GM18520 (cell line): ENCODE results near the gene ITGA3.

Source experiments
- ATAC-seq: cut with Tn5 transposase; IDR thresholded peaks from one replicate; pipeline ENCODE4 v1.9.1; 2021; ENCODE audit not compliant: unreplicated experiment

Gene ITGA3

DNA sequence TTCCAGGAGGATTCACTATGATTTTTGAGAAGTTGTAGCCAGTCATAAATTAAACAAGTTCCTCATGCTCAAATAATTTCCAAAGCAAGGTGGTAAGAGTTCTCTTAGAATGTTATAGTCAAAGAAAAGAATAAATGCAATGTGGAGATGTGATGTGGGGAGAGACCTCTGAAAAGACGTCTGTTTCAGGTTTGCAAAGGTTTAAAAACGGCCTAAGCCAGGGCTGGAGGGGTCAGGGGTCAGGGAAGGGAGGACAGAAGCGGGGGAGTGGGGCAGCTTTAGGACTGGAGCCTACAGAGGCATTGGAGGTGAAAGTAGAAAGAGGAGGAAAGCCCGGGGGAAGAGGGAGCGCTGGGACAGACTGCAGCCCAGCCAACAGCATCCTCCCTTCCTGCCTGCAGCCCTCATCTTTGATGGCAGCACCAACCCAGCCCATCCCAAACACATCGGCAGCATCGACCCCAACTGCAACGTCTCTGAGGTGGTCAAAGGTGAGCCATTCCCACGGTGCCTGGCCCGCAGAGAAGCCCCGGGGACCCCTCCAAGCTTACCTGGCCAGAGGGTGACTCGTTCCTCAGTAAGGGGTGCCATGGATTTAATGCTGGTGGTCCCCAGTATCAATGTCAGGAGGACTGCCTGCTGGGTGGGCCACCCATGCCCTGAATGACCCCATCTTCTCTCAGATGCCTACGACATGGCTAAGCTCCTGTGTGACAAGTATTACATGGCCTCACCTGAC is 50.7 kb downstream of the ITGA3 start:
- no peak for ATAC-seq

DNA sequence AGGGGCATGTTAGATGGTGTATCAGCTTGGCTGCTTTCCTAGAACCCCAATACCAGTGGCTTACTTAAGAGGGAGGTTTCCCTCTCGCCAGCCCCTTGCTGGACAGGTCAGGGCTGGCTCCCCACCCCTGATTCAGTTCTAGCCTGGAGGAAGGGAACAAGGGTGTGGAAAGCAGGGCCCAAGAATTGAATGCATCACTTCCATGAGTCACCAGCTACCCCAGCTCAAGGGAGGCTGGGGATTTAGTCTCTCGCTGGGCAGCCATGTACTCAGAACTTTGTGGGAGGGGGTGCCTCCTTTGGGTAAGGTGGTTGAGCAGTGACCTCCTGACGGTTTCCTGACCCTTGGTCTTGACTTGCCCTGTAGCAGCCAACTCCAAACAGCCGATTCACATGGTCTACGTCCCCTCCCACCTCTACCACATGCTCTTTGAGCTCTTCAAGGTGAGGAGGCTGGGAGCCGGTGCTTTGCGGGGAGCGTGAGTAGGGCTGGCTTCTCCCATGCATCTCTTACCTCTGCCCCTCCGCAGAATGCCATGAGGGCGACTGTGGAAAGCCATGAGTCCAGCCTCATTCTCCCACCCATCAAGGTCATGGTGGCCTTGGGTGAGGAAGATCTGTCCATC is 52.0 kb downstream of the ITGA3 start:
- no peak for ATAC-seq

DNA sequence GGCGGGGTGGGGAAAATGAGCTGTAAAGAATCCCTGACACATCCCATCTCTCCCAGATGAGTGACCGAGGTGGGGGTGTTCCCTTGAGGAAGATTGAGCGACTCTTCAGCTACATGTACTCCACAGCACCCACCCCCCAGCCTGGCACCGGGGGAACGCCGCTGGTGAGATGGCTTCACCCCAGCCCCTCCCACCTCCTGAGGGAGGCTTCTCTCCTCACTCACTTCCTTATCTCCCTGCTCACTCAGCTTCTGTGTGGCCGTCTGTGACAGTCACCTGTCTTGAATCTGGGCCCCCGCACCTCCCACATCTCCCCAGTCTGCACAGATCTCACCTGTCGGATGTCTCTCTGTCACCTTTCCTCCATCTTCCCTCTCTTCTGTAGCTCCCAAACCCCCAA is 52.6 kb downstream of the ITGA3 start:
- no peak for ATAC-seq

DNA sequence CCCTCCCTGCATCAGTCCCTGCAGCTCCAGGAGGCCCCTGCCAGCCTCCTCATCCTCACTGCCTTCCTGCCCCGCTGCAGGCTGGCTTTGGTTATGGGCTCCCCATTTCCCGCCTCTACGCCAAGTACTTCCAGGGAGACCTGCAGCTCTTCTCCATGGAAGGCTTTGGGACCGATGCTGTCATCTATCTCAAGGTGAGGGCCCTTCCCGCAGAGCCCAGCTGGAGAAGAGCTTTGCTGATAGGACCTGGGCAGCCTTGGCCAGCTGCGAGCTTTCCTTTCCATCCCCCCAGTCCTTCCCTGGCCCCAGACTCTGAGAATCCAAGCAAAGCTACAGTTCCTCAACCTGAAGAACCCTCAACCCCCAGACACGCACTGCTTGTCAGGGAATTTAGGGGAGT is 53.3 kb downstream of the ITGA3 start:
- no peak for ATAC-seq

DNA sequence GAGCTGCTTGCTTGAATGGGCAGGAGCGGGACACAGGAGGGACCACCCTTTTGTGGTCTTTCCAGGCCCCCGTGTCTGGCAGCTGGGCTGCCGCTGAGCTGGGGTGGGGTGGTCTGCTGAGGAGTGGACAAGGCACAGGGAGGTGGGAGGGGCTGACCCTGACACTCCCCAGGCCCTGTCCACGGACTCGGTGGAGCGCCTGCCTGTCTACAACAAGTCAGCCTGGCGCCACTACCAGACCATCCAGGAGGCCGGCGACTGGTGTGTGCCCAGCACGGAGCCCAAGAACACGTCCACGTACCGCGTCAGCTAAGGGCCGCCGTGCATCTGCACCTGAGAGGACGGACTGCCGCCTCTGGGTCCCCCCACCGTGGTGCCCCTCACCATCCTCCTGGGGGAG is 53.9 kb downstream of the ITGA3 start:
- ATAC-seq: no peak

DNA sequence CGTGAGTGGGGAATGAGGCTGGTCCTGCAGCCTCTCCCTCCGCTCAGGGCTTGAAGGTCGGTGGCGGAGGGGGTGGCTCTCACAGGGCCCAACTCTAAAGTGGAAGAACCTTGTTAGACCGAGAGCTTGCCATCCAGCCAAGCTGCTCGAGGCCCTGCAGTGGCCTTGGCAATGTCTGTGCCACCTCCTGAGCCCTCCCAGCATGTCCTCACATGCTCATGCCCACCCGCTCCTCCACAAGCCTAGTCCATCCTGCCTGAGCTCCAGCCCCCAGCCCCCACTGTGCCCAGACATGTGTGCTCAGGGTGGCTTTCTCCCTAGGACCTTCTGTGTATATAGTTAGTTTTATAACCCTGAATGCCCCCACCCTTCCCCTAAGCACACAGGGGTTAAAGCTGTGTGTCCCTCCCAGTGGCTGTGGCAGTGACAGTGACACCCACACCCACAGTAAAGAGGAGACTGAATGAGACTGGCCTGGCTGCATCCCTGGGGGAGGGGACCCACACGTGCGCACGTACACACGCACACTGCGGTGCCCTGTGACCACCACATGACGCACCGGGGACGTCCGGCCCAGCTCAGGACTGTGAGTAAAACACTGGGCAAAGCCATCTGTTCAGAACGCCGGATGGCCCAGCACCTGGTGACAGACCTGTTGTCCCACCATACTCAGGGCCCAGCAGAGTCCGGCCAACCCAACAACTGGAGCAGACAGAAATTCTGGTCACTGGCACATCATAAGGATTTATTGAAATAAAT is 54.9 kb downstream of the ITGA3 start:
- ATAC-seq: no peak

DNA sequence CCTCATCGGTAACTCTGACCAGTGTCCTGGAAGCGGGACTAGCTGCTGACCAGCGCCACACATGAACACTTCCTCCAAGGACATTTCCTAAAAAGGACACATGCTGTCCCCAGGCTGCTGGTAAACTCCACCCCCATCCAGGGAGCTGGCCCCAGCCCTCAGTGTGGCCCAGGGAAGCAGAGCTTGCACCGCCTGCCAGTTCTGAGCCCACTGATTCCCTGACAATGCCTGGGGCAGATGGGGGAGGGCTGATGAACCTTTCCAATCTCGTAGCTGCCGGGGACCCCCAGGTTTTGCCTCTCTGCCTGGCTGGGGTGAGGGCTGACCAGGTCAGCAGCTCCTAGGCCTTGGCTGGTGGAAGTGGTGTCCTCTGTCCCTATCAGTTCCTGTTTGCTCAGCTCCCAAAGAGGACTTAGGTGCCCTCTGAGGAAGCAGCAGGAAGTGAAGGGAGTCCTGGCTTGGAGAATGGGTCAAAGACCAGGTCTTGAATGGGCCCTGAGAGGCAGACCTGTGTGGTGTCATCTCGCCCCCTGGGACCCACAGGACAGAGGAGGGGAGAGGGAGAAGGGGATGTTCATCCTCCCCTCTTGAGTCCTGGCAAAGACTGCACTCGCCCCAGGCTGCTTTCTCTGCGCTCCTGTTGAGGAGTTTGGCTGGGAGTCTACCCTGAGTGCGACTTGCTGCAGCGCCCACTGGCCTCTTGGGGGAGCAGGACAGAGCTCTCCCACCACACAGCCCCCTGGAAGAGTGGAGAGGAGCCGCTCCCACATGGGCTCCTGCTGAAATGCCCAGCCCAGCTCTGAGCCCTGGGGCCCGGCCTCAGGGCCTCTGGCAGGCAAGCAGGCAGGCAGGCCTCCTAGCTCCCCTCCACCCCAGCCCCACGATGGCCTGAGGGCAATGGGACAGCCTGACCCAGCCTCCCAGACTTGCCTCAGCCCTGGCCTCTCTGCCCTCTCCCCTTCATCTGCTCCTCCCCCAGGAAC is 56.1 kb downstream of the ITGA3 start:
- ATAC-seq: no peak

DNA sequence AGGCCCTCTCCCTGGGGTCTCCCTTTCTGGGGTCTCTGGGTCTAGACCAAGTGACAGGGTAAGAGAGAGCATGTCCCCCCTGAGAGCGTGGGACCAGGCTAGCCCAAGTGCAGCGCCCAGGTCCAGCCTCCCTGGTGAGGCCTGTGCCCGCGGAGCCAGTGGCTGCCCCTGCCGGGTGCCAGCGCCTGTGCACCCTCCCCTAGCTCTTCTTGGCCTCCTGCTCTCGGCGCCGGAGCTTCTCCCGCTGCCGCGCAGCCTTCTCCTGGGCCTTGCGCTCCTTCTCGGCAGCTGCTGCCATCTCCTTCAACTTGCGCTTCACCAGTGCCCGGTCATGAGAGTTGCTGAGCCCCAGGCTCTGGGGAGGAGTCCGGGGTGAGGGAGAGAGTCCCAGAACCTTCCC is 56.8 kb downstream of the ITGA3 start:
- no peak for ATAC-seq

DNA sequence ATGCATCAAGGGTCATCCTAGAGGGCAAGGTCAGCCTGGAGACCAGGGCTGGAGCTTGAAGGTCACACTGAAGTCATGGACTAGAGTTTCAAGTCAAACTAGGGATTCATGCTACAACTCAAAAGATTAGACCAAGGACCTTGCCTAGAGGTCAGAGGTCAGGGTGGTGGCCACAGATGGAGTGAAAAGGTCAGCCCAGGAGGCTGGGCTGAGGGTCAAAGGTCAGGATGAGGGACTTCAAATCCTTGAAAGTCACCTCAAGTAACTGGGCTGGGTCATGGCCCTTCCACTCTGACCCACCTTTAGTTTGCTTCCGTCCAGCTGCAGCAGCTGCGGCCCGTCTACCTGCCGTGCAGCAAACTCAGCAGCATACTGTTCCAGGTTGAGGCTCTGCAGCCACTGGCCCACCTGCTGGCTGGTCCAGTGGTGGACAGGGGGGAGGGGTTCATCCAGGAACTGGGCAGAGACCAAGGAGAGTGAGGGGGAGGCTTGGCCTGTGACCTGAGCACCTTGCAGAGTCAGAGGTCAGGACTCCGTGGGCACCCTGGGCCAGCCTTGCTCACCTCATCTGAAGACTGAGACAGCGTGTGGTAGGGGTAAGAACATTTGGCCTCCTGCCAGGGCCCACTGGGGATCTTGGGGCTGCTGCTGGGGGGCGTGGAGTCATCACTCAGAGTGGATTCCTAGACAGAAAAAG is 57.9 kb downstream of the ITGA3 start:
- no peak for ATAC-seq

DNA sequence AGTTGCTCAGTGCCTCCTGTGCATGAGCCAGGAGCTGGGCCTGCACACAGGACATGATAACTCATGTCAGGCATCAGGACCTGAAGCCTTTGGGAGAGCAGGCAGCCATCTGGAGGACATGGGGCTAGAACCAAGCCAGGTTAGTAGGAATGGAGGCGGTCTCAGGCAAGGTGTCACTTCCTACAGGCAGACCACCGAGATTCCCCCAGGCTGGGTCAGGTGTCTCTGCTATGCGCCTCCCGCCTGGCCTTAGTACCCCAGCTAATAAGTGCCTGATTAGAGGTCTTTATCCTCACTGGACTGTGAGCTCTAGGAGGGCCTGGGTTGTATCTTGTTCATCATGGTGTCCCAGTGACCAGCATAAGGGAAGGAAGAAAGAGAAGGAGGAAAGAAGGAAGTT is 58.5 kb downstream of the ITGA3 start:
- no peak for ATAC-seq

DNA sequence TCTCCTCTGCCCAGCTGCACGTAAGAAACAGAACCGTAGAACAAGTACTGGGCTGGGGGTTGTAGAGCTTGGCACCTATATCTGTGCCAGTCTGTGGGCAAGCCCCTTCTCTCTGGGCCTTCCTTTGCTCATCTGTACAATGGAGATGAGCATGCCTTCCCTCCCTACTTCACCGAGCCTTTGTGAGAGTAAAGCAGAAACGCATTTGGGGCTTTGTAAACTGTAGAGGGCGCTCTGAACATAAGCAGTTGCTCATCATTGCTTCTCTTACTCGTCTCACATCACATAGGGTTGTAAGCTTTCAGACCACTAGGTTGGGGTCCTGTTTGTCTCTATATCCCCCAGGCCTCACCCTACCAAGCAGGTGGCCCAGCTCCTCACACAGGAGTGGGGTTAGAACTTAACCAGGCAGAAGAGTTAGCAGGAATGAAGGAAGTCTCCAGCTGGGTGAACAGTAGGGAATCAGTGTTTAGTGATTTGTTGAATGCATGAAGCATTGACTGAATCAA is 59.0 kb downstream of the ITGA3 start:
- no peak for ATAC-seq

DNA sequence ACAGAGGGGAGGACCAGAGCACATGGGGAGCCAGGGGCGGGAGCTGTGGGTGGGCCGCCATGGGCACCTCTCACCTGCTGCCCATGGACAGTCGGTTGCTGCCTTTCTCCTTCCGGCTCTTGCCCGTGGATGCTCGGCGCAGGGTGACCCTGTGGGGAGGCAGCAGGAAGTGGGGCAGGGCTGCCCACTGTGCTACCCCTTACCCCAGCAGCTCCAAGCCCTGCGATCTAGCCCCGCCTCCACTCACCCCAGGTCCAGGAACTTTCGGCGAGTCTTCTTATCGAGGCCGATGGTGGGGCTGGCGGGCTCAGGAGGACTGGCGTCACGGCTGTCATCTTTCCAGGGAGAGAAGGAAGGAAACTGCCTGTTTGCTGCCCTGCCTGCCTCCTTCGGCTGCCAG is 59.8 kb downstream of the ITGA3 start:
- ATAC-seq: no peak

DNA sequence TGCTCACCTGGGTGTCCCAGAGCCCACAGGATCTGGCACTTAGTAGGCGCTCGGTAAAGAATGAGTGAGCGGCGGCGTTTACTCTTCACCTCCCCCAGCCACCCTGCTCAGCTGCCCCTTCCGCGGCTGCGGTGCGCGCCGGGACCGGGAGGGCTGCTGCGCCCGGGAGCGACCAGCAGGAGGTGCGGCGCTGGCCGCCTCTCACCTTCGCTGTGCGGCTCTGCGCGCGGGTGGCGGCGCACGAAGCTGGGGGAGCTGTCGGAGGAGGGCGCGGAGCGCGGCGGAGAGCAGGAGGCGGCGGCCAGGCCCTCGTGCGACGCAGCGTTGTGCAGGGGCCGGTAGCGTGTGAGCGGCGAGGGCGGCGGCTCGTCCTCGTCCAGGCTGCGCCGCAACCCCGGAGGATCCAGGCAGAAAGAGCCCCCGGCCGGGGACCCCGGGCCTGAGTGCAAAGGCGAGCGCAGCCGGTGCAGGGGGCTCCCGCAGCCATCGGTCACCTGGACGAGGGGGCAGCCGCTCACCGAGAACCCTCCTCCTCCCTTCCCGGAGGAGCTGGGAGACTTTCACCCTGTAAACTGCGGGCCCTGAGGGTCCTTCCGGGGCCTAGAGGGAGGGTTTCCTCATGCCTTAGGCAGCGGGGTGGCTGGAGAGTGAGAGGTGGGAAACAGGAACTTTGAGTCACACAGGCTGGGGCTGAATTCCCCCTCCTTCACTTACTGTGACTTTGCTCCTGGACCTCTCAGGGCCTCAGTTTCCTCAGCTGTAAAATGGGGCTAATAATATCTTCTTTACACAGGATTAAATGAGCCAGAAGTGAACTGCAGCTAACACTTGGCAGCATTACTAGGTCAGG is 61.5 kb downstream of the ITGA3 start:
- ATAC-seq: no peak

DNA sequence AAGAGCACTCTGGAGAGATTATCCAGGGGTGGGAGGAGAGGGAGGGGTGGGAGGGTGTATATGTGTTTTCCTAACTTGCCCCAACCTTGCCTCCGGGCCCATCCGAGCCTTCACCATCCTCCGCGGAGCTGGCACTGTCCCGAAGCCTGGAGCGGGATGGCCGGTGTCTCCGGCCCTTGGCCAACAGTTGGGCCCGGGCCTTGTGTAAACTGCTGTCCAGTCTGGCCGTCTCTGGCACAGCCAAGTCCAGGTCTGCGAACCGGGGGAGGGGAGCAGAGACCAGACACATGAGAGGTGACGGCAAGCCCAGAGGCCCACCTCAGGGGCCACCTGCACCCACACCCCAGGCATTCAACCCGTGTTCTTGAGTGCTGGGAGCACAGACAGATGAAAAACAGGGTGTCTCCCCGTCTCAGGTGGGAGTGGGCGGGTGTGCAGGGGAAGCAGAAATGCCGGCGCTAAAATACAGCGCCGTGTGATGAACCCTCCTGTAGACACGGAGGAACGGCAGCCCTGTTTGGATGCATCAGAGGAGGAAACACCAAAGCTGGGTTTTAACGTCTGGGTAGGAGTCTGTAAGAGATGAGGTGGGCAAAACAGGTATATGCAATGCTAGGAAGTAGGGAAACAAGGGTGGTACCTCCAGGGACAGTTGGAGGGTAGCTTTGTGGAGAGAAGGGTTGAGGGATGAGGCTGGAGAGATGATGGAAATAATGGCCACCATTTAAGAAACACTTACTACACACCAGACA is 62.3 kb downstream of the ITGA3 start:
- ATAC-seq: no peak

DNA sequence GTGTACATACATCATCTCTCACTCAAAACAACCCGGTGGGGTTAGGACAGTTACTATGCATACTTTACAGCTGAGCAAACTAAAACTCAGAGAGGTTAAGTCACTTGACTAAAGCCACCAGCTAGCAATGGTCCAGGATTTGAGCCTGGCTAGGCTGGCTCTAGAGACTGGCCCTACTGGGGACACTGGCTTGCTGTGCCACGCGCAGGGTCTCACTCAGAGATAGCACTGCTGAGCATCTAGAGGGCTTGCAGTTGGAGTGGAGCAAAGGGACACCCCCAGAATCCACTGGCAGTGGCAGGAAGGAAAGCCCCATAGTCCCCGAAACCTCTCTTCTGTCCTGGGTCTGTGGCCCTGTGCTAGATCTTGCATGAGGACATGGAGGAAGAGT is 62.9 kb downstream of the ITGA3 start:
- ATAC-seq: no peak

DNA sequence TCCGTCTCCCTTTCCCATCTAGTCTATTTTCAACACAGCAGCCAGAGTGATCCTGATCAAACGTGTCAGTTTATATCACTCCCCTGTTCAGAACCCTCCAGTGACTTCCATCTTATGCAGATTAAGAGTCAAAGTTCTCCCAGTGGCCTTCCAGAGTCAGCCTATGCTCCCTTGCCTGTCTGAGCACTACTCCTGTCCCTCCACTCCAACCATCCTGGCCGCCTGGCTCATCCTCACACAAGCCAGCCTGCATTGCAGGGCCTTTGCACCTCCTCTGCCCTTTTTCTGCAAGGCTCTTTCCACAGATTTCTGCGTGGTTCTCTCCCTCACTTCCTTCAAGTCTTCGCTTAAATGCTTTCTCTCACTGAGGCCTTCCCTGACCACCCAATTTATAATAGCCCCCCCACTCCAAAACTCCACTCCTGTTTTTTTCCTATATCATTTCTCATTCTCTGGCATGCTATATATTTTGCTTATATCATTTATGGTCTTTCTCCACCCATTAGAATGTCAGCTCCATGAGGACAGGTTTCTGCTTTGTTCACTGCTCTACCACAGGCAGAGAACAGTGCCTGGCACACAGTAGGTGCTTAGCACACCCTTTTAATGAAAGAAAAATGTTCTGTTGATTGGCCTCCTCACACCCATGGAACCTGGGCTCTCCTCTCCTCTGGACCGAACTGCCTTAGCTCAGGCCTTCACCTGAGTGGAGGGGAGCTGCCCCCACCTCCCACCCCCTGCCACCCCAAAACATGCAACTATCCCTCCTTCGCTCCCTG is 64.8 kb downstream of the ITGA3 start:
- no peak for ATAC-seq

DNA sequence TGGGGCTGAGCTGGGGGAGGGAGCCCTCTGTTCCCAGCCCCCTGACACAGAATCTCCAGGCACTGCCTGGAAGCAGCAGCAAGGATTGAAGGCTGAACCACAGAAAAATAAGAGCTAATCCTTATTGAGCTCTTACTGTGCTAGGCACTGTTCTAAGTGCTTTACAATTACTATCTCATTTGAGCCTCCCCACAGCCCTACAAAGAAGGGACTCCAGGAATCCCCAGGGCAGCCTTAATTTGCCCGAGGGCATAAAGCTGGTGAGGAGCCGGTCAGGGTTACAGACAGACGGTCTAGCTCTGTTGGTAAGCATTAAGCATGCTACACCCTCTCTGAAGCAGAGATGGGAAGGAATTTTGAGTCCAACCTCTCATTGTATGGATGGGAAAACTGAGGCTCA is 67.0 kb downstream of the ITGA3 start:
- no peak for ATAC-seq
